BLaER1 treated with 17β-estradiol and CSF1 and Interleukin-3, amounts not matched to agents 10 nM and 100 nM (cell line): ENCODE results near the gene PLPPR5.
"Not testable (repeated sequence)": the region's sequence is repeated elsewhere in the genome, so short reads cannot be mapped to it uniquely, and the experiment has no call there.

Source experiments
- H3K27ac ChIP-seq, 11 experiments: shearing (Covaris generic); formaldehyde crosslinking; 2 replicates each; pipeline ENCODE4 v1.8.1; 2022
- H3K27me3 ChIP-seq, 11 experiments: shearing (Covaris generic); formaldehyde crosslinking; 2 replicates each; pipeline ENCODE4 v1.8.1; 2022
- H3K36me3 ChIP-seq, 11 experiments: shearing (Covaris generic); formaldehyde crosslinking; 2 replicates each; pipeline ENCODE4 v1.8.1; 2022
- H3K4me1 ChIP-seq, 10 experiments: shearing (Covaris generic); formaldehyde crosslinking; 2 replicates each; pipeline ENCODE4 v1.8.1; 2022
- H3K4me2 ChIP-seq, 11 experiments: shearing (Covaris generic); formaldehyde crosslinking; 2 replicates each; pipeline ENCODE4 v1.8.1; 2022
- H3K4me3 ChIP-seq, 10 experiments: shearing (Covaris generic); formaldehyde crosslinking; 2 replicates each; pipeline ENCODE4 v1.8.1; 2022
- H3K9ac ChIP-seq, 11 experiments: shearing (Covaris generic); formaldehyde crosslinking; 2 replicates each; pipeline ENCODE4 v1.8.1; 2022
- H3K9me3 ChIP-seq, 11 experiments: shearing (Covaris generic); formaldehyde crosslinking; replicated peaks in 1 of 11; 2 replicates each; pipeline ENCODE4 v1.8.1; 2022
- H4K20me1 ChIP-seq, 11 experiments: shearing (Covaris generic); formaldehyde crosslinking; 2 replicates each; pipeline ENCODE4 v1.8.1; 2022
- Cebpa-rat ChIP-seq, 11 experiments: shearing (Covaris generic); IDR thresholded peaks; 2 replicates each; pipeline ENCODE4 v1.8.1; 2022

The PLPPR5 gene

GRCh38 chr1:99004861-99005442, at the start of gene PLPPR5:
Gene PLPPR5, minus strand, starts transcription at chr1:99004861. Its CDS starts 190 bp downstream, at chr1:99004671.
- no peaks in the 10 kb centered on the region for H4K20me1 ChIP-seq
- H3K9ac ChIP-seq = no peak within 1 kb of the TSS
- H3K4me1 ChIP-seq = no peaks in the 10 kb centered on the region
- no peak within 1 kb of the TSS for H3K4me3 ChIP-seq
- H3K36me3 ChIP-seq = no peaks in the 10 kb centered on the region
- H3K4me2 ChIP-seq = no peak within 1 kb of the TSS
- TF ChIP-seq Cebpa-rat (IDR thresholded peaks at IDR 0.05) = no peak
- no peak within 1 kb of the TSS for H3K27ac ChIP-seq
- H3K27me3 ChIP-seq = no peaks in the 10 kb centered on the region
- peaks cover 9 to 22% (median 17%) of the 10 kb centered on the region in 11 experiments; a peak in 20 of 22 replicates for H3K9me3 ChIP-seq

- no peaks in the 10 kb centered on the region for H4K20me1 ChIP-seq
- H3K4me1 ChIP-seq = no peaks in the 10 kb centered on the region
- no peak overlapping the region for H3K4me2 ChIP-seq
- H3K36me3 ChIP-seq = no peaks in the 10 kb centered on the region
- H3K27me3 ChIP-seq = no peaks in the 10 kb centered on the region
- H3K9me3 ChIP-seq = peaks cover 0 to 7% (median 0%) of the 10 kb centered on the region in 11 experiments; a peak in 1 of 22 replicates
- no peak overlapping the region for H3K27ac ChIP-seq
- no peak overlapping the region for H3K9ac ChIP-seq
- no peak for TF ChIP-seq Cebpa-rat (IDR thresholded peaks at IDR 0.05)
- H3K4me3 ChIP-seq = no peak overlapping the region
Observed at GRCh38 chr1:99051611-99052283, 47.1 kb upstream of the PLPPR5 start.

- H3K4me3 ChIP-seq = no peak overlapping the region
- TF ChIP-seq Cebpa-rat (IDR thresholded peaks at IDR 0.05) = no peak
- no peak overlapping the region for H3K27ac ChIP-seq
- no peak overlapping the region for H3K4me2 ChIP-seq
- H3K4me1 ChIP-seq = no peaks in the 10 kb centered on the region
- no peaks in the 10 kb centered on the region for H3K27me3 ChIP-seq
- H3K36me3 ChIP-seq = no peaks in the 10 kb centered on the region
- H3K9me3 ChIP-seq = peaks cover 0 to 7% (median 0%) of the 10 kb centered on the region in 11 experiments; a peak in 1 of 22 replicates
- no peak overlapping the region for H3K9ac ChIP-seq
- no peaks in the 10 kb centered on the region for H4K20me1 ChIP-seq
Observed at GRCh38 chr1:99049745-99050144, 45.1 kb upstream of the PLPPR5 start.

- H4K20me1 ChIP-seq, H3K9ac ChIP-seq, H3K4me2 ChIP-seq, H3K4me3 ChIP-seq, H3K27me3 ChIP-seq, H3K36me3 ChIP-seq, H3K4me1 ChIP-seq, H3K27ac ChIP-seq: not testable (repeated sequence)
- peaks cover 45 to 76% (median 64%) of the 10 kb centered on the region in 11 experiments for H3K9me3 ChIP-seq
Observed at GRCh38 chr1:99036746-99037145, 32.1 kb upstream of the PLPPR5 start.

- Histone ChIP-seq H3K4me3 (no peak overlapping the region), H3K9ac (no peak overlapping the region), H3K36me3 (no peaks in the 10 kb centered on the region), H3K4me1 (no peaks in the 10 kb centered on the region), H3K27me3 (no peaks in the 10 kb centered on the region), H3K27ac (no peak overlapping the region), H3K9me3 (no peaks in the 10 kb centered on the region), H4K20me1 (no peaks in the 10 kb centered on the region), H3K4me2 (no peak overlapping the region)
- no peak for TF ChIP-seq Cebpa-rat (IDR thresholded peaks at IDR 0.05)
Observed at GRCh38 chr1:99018313-99018712, 13.7 kb upstream of the PLPPR5 start.

GRCh38 chr1:99017655-99018054, 13.0 kb upstream of the PLPPR5 start:
- Histone ChIP-seq H3K36me3 (no peaks in the 10 kb centered on the region), H3K4me3 (no peak overlapping the region), H3K4me1 (no peaks in the 10 kb centered on the region), H3K27me3 (no peaks in the 10 kb centered on the region), H3K9ac (no peak overlapping the region), H4K20me1 (no peaks in the 10 kb centered on the region), H3K9me3 (no peaks in the 10 kb centered on the region), H3K27ac (no peak overlapping the region), H3K4me2 (no peak overlapping the region)
- TF ChIP-seq Cebpa-rat (IDR thresholded peaks at IDR 0.05) = no peak

GRCh38 chr1:99010679-99011078, 6.0 kb upstream of the PLPPR5 start:
- Histone ChIP-seq H3K9ac (no peak overlapping the region), H4K20me1 (no peaks in the 10 kb centered on the region), H3K36me3 (no peaks in the 10 kb centered on the region), H3K4me1 (no peaks in the 10 kb centered on the region), H3K27ac (no peak overlapping the region), H3K4me3 (no peak overlapping the region), H3K4me2 (no peak overlapping the region), H3K27me3 (no peaks in the 10 kb centered on the region), H3K9me3 (peaks cover 0 to 1% (median 0%) of the 10 kb centered on the region in 11 experiments; a peak in 2 of 22 replicates)
- no peak for TF ChIP-seq Cebpa-rat (IDR thresholded peaks at IDR 0.05)

- Histone ChIP-seq H3K9me3 (peaks cover 9 to 22% (median 17%) of the 10 kb centered on the region in 11 experiments; a peak in 20 of 22 replicates), H3K4me3 (no peak overlapping the region), H3K4me2 (no peak overlapping the region), H3K36me3 (no peaks in the 10 kb centered on the region), H3K4me1 (no peaks in the 10 kb centered on the region), H3K9ac (no peak overlapping the region), H3K27ac (no peak overlapping the region), H4K20me1 (no peaks in the 10 kb centered on the region), H3K27me3 (no peaks in the 10 kb centered on the region)
- TF ChIP-seq Cebpa-rat (IDR thresholded peaks at IDR 0.05) = no peak
Observed at GRCh38 chr1:99007366-99007765, 2.7 kb upstream of the PLPPR5 start.

GRCh38 chr1:99005537-99005942, 879 bp upstream of the PLPPR5 start:
- Histone ChIP-seq H3K9me3 (peaks cover 9 to 22% (median 17%) of the 10 kb centered on the region in 11 experiments; a peak in 20 of 22 replicates), H3K9ac (no peak overlapping the region), H3K4me2 (no peak overlapping the region), H3K27me3 (no peaks in the 10 kb centered on the region), H4K20me1 (no peaks in the 10 kb centered on the region), H3K4me3 (no peak overlapping the region), H3K36me3 (no peaks in the 10 kb centered on the region), H3K4me1 (no peaks in the 10 kb centered on the region), H3K27ac (no peak overlapping the region)
- no peak for TF ChIP-seq Cebpa-rat (IDR thresholded peaks at IDR 0.05)
